CD4-positive, alpha-beta T cell treated with Interleukin-12 subunit alpha and Interleukin-12 subunit beta, for 1 hour (primary cell): ENCODE data around the gene UPF2.

Source experiments
- DNase-seq: peaks from one replicate; pipeline ENCODE4 v3.0.0-alpha.2; 2020

Gene UPF2

GRCh38 chr10:11881030-11881476, 161.6 kb downstream of the UPF2 start:
- no peak for DNase-seq

- no peak for DNase-seq
Observed at GRCh38 chr10:11880151-11881029, 162.2 kb downstream of the UPF2 start.

GRCh38 chr10:11879387-11880094, 163.1 kb downstream of the UPF2 start:
- no peak for DNase-seq

GRCh38 chr10:11878776-11879175, 163.8 kb downstream of the UPF2 start:
- no peak for DNase-seq

- no peak for DNase-seq
Observed at GRCh38 chr10:11877591-11877905, 165.1 kb downstream of the UPF2 start.

- no peak for DNase-seq
Observed at GRCh38 chr10:11876805-11877590, 165.6 kb downstream of the UPF2 start.

GRCh38 chr10:11876324-11876723, 166.3 kb downstream of the UPF2 start:
- DNase-seq: no peak

GRCh38 chr10:11875494-11876281, 166.9 kb downstream of the UPF2 start:
- no peak for DNase-seq

- peak; percentile 14 for DNase-seq
Observed at GRCh38 chr10:11874568-11875493, 167.8 kb downstream of the UPF2 start.

- peak; percentile 4 for DNase-seq
Observed at GRCh38 chr10:11871466-11871865, 171.1 kb downstream of the UPF2 start.

- no peak for DNase-seq
Observed at GRCh38 chr10:11870900-11871400, 171.7 kb downstream of the UPF2 start.

GRCh38 chr10:11870461-11870780, 172.2 kb downstream of the UPF2 start:
- DNase-seq: no peak
